Measurements from ENCODE around the gene TOGARAM2.

TOGARAM2 gene

DNA sequence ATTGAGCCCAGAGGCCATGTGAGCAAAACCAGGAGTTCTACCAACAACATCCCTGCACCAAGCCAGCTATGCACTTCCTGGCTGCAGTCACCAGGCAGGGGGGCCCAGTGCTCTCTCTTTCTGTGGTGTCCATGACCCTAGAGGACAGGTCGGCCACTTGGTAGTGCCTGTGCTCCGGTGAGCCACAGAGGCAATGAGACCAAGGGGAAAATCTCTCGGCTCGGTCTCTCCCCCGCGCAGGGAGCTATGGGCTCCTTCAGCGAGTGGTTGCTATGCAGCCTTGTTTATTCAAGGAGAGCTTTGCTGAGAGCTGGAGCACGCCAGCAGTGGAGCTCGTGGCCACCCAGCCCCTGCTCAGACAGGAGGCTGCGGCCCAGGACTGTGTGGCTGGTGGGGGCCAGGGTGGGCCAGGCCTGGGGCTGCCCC is at the start of gene TOGARAM2:
TSS of gene TOGARAM2 (plus strand) at position 283 of the 426 bp plus-strand sequence. CDS start 13,537 bp downstream, outside the sequence.
- no peak for DNase-seq (ENCODE audit: low spot score)

DNA sequence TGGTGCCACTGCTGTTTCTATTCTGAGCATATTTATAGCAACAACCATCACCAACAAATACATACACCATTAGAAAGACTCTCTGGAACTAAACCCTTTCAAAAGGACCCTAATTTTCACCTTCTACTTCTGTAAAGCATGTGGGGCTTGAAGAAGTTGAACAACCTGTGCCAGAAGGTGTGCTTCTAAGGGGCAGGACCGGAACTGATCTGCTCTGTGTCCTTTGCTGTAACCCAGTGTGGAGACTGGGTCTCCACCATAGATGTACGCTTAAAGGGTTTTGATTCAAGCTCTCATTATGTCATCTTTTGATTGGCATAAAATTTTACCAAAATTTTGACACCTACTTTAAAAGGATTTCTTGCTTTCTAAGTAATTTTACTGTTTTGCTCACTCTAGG is 46.3 kb upstream of the TOGARAM2 start:
- no peak for DNase-seq (ENCODE audit: low spot score)

DNA sequence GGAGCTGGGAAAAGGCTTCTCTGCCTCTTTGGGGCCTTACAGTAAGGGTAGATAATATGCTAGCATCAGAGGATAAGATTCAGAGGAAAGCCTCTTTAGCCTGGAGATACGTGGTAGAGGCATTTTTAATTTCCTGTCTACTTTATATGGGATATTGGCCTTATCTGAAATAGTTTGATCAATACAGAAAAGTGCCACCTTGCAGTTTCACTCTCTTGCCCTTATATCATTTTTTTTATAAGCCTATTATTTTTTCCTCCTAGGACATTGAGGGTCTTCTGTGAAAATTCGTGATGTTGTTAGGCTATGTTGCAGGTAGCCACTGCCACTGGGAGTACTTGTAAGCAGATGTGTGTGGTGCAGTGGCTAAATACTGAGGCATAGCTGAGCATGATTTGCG is 40.1 kb upstream of the TOGARAM2 start:
- DNase-seq (ENCODE audit: low spot score), result no peak

DNA sequence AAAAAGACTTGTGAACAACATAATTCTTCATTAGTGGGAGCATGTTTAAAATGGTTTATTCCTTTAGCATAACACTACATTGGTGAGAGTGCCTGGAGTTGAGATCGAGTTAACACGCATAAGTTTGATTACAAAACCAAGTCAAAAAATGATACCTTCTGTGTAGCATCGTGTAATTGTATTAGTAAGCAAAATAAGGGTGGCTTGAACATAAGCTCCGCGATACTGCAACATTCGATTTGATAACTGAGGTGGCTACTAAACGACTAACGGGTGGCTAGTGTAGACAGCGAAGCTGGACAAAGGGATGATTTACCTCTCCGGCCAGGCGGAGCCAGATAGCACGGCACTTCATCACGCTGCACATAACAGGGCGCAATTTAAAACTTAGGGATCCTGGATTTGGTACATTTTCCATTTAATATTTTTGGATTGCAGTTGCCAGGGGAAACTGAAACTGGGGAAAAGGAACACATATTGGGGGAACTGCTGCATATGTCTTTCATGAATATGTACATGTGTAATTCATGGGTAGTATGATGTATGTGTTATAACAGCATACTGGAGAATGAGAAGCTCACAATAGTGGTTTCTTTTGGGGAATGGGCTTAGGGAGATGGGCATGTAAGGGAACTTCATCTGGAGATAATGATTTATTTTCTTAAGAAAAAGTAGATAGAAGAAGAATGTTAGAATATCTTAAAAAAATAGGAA is 36.4 kb upstream of the TOGARAM2 start:
- DNase-seq (ENCODE audit: low spot score), result no peak

DNA sequence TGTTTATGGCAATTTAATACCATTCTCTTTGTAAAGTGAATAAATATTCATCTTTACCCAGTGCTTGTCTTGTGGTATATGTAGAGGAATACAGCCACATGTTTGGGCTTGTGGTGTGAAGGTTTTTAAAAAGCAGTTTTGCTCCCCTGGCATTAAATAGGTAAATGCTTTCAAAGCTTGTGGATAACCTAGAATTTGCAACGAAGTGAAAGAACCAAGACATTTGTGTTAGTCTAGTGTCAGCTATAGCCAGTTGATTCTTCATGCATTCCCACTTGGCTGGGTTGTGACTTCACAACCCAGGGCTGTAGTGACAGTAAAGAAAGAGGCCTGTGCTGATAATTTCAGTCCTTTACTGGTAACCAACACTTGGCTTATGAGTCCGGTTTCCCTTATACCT is 32.9 kb upstream of the TOGARAM2 start:
- no peak for DNase-seq (ENCODE audit: low spot score)

DNA sequence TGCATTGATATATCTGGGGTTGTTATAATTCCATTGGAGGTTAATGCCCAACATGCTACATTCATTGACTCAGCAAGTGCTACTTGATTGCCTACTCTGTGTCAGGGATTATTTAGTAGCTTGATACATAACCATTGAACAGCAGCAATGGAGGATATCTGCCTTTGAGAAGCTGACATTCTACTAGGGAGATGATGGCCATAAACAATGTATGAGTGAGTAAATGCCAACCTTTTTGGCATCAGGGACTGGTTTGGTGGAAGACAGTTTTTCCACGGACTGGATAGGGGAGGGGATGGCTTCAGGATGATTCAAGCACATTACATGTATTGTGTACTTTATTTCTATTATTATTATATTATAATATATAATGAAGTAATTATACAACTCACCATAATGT is 31.9 kb upstream of the TOGARAM2 start:
- no peak for DNase-seq (ENCODE audit: low spot score)

DNA sequence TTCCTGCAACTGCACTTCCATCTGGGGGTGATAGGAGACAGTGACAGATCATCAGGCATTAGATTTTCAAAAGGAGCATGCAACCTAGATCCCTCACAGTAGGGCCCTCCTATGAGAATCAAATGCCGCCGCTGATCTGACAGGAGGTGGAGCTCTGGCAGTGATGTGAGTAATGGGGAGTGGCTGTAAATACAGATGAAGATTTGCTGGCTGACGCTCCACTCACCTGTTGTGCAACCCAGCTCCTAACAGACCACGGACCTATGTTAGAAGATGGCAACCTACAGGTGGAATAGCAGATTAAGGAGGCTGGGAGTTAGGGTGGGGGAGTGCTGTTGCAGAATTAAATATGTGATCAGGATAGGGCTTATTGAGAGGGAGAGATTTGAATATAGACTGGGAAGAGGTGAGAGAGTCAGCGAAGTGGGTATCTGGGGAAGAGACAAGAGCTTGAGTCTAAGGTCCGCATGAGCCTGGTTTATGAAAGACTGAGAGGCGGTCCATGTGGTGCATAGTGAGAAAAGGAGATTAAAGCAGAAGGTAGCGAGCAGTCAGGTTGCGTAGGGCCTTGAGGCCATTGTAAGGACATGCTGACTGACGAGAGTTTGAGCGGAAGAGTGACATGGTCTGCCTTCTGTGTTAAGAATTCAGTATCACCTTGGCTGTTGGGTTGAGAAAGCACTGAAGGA is 31.3 kb upstream of the TOGARAM2 start:
- DNase-seq (ENCODE audit: low spot score), result peak; percentile 32

DNA sequence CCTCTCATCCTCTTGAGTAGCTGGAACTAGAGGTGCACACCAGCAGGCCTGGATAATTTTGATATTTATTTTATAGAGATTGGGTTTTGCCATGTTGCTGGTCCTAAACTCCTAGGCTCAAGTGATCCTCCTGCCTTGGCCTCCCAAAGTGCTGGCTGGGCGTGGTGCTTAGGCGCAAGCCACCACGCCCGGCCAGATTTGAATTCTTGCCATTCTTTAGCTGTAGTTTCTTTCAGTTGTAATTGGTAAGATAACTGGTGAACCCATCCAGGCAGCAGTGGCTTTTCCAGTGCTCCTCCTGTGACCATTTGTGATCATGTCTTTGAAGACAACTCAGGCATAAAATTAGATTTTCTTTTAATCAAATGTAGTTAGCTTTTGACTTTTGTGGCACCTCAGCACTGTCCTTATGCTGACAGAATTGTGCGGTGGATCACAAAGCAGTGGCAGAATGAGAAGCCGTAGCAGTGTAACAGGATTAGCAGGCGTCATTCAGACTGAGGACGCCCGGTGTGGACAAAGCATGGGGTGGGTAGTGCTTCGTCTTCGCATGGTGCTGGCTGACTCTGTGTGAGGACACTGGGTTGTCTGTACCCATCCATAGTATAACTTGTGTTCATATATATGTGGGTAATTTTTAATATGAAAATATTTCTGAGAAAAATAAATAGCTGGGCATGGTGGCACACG is 30.0 kb upstream of the TOGARAM2 start:
- no peak for DNase-seq (ENCODE audit: low spot score)

DNA sequence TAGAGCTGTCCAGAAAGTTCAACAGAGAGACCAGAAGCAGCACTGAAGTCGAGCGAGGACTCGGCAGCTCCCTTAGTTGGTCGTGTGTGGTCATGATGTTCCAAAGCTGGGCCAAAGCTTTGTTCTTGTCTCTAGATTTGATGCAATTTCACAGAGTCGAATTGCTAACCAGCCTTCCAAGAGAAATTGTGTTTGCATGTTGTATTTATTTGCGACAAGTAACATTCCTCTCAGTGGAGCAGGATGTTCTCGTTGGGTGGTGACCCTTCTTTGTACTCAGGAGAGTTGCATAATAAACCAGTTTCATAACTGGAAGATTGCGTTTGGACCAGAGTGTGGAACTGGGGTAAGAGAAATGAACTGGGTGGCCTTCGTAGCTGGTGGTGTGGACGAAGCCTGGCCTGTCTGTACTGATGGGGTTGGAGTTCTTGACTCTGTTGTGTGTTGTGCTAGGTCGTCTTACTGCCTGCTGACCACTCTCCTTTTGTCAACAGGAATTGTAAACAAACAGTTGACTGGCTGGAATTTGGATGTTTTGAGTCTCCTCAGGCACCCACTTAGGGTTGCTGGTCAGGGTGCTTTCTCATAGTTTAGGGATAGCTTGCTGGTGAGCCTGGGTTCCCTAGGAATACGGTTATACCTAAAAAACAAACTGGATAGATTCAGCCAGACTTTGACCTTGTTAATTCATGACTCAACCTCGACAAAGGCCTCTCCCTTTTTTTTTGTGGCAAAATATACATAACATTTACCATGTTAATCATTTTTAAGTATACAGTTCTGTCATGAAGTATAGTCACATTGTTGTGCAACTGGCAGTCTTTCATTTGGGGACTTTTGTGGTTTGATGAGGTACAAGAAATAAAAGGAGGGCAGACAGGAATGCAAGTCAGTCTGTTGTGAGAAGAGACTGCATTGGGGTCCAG is 28.9 kb upstream of the TOGARAM2 start:
- DNase-seq (ENCODE audit: low spot score), result no peak

DNA sequence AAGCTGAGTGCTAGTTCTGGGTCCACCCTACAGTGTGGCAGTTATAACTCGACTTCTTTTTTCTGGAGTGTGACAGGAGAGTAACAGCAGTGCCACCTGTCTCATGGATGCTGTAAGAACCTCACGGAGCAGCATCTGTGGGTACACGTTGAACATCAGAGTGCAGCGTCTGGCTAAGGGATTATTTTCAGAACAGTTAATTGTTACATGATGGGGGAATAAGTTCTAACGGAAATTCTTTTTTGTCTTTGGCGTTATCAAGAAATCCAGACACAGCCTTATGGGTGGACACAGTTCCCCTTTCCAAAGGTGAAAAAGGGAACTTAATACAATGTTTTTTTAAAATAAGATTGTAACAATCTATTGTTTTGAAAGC is 28.3 kb upstream of the TOGARAM2 start:
- no peak for DNase-seq (ENCODE audit: low spot score)

DNA sequence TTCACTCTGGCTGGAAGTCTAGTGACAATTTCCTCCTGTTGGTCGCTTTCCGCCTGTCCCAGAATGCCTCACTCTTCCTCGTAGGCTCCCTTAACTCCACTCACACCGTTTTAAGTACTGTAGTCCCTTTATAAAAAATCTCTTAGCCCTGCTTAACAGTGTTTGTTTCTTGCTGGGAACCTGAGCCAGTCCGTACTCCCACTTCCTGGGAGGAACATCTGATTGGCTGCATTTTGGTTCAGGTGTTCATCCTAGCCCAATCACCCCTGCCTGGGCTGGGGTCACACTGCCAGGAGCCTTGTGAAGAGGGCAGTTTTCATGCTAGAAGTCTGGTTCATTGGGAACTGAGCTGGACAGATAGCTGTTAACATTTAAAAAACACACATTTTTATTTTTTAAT is 25.6 kb upstream of the TOGARAM2 start:
- no peak for DNase-seq (ENCODE audit: low spot score)

DNA sequence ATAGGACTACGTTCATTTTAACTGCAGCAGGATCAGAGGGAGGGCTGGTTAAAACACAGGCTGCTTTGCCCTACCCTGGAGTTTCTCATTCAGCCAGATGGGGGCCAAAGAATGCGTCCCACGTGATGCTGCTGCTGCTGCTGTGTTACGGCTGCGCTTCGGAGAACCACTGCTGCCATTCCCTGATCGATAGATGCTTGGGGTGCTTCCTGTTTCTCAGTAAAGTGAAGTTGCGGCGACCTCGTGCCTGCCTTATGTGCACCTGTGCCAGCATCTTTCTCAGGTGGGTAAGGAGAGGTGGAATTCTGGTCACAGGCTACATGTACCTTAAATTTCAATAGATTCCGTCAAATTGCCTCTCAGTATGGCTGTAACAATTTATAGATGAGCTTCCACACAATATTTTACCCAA is 24.7 kb upstream of the TOGARAM2 start:
- peak; percentile 20 for DNase-seq (ENCODE audit: low spot score)

DNA sequence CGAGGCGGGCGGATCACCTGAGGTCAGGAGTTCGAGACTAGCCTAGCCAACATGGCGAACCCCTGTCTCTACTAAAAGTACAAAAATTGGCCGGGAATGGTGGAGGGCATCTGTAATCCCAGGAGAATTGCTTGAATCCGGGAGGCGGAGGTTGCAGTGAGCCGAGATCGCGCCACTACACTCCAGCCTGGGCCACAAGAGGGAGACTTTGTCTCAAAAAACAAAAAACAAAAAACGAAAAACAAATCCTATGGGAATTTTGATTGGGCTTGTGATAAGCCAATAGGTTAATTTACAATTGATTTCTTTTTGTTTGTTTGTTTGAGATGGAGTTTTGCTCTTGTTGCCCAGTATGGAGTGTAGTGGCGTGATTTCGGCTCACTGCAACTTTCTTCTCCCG is 24.2 kb upstream of the TOGARAM2 start:
- no peak for DNase-seq (ENCODE audit: low spot score)

DNA sequence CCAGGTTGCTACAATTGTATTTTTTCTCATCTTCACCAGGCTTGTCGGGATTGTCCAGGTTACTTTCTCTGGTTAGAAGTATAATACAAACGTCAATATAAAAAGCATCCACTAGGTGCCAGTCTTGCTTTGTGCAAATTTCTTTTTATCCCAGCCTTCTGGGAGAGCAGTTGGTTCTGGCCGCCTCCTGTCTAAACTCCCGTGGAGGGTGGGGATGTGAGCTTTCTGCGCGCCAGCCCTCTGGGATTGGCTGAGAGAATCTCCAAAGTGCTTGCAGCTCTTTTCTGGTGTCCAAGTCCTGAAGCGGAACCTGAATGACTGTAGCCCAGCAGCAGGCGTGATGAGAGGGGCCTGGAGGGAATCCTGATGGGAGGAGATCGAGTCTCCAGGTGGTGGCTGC is 22.4 kb upstream of the TOGARAM2 start:
- peak; percentile 78 for DNase-seq (ENCODE audit: low spot score)

DNA sequence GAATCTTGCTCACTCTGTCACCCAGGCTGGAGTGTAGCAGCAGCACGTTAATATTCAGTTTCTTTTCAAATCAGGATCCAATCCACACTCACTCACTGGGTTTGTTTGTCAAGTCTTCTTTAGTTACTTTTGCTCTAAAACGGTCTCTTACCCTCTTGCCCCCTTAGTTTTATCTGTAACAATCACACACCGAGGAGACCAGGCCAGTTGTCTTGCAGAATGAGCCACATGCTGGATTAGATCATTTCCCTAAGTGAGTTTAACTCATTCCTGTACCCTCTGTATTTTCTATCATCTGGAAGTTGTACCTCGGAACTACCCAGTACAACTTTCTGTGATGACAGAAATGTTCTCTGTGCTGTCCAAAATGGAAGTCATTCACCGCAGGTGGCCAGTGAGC is 20.7 kb upstream of the TOGARAM2 start:
- DNase-seq (ENCODE audit: low spot score), result no peak

DNA sequence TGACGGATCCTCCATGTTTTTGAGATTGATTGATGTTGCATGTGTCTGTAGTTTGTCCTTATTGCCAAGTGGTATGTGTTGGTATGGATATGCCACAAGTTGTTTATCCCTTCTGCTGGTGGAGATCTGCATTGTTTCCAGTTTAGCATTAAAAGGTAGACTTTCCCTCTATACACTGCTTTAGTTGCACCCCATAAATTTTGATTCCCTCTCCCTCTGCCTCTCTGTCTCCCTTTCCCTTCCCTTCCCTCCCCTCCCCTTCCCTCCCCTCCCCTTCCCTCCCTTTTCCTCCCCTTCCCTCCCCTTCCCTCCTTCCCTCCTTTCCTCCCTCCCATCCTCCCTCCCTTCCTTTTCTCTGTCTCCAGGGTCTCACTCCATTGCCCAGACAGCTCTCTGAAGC is 18.6 kb upstream of the TOGARAM2 start:
- no peak for DNase-seq (ENCODE audit: low spot score)

DNA sequence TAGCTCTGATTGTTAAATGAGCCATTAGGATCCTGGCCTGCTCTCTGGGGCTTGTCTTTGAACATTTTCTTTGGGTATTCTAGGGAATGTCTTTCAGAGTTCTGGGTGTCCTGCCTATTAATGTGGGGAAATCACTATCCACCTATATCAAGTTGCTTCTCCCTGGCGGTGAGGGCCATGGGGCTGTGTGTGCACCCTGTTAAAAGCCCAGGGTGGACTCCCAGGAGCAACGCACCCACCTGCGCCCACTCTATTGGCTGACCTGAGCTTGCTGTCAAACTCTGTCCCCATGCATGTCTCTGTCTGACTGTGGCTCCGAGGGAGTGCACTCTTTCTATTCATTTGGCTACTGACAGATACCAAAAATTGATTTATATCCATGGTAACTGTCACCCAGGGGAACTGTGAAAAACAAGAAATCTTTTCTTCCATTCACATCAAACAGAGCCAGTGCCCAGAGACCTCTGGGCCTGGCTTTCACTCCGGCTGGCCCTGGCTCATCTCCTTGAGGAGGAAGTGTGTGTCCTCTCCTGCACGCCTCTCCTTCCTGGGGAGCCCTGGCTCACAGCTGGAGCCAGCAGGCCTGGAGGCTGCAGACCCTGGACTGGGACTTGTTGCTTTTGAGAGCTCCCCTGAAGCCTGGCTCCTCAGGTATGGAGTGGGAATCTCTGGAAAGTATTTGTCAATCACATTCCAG is 10.5 kb upstream of the TOGARAM2 start:
- no peak for DNase-seq (ENCODE audit: low spot score)

DNA sequence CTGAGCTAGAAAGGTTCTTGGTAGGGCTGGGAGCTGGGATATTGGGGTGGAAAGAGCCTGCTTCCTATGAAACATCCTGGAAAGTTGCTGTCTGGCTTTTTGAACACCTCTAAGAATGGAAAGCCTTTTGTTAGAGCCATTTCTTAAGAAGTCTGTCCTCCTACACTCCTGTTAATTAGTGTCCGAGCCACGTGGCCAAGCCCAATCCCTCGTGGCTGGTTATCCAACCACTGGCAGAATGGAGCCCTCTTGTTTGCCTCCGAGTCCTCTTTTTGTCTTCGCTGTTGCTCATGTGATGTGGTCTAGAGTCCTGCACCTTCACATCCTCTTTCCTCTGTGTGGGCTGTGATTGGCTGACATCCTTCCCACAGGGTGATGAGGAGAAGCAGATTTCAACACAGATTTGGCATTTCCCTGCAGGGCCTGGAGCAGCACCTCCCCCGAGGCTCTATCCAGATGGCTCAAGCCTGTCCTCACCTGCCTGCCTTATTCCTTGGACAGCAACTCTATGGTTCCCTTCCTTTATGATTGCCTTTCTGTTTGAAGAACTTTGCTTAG is 8.2 kb upstream of the TOGARAM2 start:
- no peak for DNase-seq (ENCODE audit: low spot score)

DNA sequence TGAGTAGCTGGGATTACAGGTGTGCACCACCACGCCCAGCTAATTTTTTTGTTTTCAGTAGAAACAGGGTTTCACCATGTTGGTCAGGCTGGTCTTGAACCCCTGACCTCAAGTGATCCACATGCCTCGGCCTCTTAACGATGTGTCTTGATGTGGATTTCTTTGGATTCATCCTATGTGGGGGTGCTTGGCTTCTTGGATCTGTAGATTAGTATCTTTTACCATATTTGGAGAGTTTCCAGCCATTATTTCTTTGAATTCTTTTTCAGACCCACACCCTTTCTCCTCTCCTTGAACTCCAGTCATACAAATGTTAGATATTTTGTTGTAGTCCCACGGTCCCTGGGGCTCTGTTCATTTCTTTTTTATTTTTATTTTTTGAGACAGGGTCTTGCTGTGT is 6.8 kb upstream of the TOGARAM2 start:
- no peak for DNase-seq (ENCODE audit: low spot score)

DNA sequence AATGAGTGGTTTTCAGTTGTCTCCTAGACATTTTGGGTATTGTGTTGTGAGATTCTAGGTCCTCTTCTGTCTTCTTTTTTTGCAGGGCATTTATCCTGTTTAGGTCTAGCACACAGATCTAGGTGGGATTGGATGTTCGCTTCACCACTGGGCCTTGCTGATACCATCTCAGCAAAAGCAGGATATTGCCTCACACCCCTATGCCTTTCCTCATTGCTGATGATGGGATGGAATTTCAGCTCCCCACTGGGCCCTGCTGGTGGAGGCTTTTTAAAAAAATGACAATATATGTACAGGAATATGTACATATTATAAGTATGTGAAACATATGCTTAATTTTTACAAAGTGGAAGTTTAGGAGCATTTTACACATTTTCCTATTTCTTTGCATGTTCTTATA is 5.4 kb upstream of the TOGARAM2 start:
- no peak for DNase-seq (ENCODE audit: low spot score)

DNA sequence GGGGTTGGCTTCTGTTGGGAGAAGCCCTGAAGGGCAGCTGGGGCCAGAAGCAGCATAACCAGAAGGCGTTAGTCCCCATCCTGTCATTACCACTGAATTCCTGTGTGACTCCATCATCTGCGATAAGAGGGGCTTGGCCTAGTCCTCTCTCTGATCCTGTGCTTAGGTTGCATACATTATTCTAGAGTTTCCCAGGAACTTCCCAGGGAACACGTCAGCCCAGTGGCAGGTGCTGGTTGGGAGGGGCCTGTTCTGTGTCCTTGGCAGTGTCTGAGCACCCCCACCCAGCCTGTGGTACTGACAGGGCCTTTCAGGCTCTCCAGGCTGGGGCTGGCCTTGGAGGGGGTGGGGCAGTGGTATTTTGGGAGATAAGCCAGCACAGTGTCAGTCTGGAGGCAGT is 4.5 kb upstream of the TOGARAM2 start:
- peak; percentile 29 for DNase-seq (ENCODE audit: low spot score)
